GM18907 (cell line): ENCODE measurements around the gene ACTN4.

Experiments used
- ATAC-seq: cut with Tn5 transposase; IDR thresholded peaks from one replicate; pipeline ENCODE4 v1.9.1; 2021; ENCODE audit warnings: mild to moderate bottlenecking, moderate library complexity; ENCODE audit not compliant: unreplicated experiment

Gene ACTN4

GRCh38 chr19:38693380-38694223 lies 46.2 kb downstream of the ACTN4 start:
- peak; percentile 46 for ATAC-seq

DNA sequence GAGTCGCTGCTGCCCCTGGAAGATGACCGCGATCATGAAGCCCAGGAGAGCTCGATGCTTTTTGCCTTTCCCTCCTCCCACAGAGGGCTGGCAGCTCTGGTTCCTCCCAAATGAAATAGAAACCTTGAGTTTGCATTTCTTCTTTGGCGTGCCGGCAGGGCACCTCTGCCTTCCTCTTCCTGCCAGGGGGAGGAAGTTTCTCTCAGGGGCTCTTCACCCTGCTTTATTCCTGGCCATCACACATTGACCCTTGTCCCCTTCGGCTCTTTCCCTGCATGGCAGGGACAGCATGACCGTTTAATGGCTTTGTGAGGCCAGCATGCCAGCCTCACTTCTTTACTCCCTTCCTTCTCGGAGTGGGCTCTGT lies 47.9 kb downstream of the ACTN4 start:
- no peak for ATAC-seq

- ATAC-seq = no peak
Measured at GRCh38 chr19:38695832-38696728, 48.6 kb downstream of the ACTN4 start.

- ATAC-seq = no peak
Measured at GRCh38 chr19:38696729-38697055, 49.2 kb downstream of the ACTN4 start.

- no peak for ATAC-seq
Measured at GRCh38 chr19:38697197-38697596, 49.7 kb downstream of the ACTN4 start.

- ATAC-seq = no peak
Measured at GRCh38 chr19:38697641-38698071, 50.2 kb downstream of the ACTN4 start.

GRCh38 chr19:38698225-38699026 lies 51.0 kb downstream of the ACTN4 start:
- ATAC-seq = no peak

- no peak for ATAC-seq
Measured at GRCh38 chr19:38699027-38699346, 51.5 kb downstream of the ACTN4 start.

GRCh38 chr19:38699647-38700349 lies 52.3 kb downstream of the ACTN4 start:
- ATAC-seq = no peak

DNA sequence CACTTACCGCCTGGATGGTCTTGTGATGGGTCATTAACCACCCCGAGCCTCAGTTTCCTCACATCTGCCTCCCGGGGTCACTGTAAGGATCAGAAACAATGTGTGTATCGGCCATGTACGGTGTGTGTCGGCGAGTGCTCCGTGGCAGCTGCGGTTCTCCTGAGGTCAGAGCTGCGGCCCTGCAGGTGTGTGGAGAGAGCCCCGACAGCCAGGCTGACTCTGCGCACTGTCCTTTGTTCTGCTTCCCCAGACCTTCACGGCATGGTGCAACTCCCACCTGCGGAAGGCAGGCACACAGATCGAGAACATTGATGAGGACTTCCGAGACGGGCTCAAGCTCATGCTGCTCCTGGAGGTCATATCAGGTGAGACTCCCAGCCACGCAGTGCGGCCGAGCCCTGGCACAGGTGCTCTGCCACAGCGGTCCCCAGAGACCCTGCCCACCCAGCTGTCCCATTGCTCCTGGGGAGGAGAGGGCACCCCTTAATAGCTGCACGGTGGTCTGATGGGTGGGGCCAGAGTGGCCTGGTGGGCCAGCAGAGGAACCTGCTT lies 53.0 kb downstream of the ACTN4 start:
- no peak for ATAC-seq

GRCh38 chr19:38700902-38701454 lies 53.5 kb downstream of the ACTN4 start:
- ATAC-seq = no peak

- ATAC-seq = no peak
Measured at GRCh38 chr19:38701455-38702063, 54.1 kb downstream of the ACTN4 start.

DNA sequence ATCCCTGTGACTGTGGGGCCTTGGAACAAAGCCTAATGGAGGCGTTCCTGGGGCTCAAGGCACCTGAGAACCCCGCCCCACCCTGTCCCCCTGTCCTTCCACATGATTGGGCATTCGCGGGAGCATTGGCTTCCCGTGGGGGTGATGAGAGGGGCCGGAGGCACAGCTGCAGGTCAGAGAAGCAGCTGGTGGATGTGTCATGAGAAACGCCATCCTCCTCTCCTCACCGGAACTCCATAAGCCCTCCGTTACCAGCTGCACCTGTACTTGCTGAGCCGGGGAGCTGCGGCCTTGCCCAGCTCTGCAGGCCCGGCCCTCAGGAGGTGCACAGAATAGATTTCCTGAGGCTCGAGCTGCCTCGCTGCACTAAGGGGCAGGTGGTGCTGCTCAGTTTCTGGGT lies 54.8 kb downstream of the ACTN4 start:
- ATAC-seq = no peak

GRCh38 chr19:38703509-38703908 lies 56.1 kb downstream of the ACTN4 start:
- no peak for ATAC-seq

DNA sequence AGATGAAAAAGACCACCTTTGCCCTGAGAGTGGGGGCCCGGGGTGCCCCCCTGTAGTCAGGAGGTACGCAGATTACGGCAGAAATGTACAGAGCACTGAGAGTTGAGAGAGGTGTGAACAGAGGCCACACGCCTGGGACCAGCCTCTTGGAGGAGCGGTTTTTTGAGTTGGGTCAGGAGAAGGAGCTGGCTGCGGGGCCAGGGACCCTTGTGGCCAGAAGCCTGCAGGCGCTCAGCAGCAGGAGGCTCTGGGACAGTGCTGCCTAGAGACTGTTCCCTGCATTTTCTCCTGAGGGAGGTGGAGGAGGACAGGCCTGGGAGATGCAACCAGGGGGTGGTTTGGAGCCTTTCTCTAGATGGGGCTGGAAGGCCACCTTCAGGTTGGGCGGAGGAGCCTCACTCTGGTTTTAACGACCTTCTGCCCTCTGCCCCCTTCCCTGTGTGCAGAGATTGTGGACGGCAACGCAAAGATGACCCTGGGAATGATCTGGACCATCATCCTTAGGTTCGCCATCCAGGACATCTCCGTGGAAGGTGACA lies 57.1 kb downstream of the ACTN4 start:
- ATAC-seq = no peak

DNA sequence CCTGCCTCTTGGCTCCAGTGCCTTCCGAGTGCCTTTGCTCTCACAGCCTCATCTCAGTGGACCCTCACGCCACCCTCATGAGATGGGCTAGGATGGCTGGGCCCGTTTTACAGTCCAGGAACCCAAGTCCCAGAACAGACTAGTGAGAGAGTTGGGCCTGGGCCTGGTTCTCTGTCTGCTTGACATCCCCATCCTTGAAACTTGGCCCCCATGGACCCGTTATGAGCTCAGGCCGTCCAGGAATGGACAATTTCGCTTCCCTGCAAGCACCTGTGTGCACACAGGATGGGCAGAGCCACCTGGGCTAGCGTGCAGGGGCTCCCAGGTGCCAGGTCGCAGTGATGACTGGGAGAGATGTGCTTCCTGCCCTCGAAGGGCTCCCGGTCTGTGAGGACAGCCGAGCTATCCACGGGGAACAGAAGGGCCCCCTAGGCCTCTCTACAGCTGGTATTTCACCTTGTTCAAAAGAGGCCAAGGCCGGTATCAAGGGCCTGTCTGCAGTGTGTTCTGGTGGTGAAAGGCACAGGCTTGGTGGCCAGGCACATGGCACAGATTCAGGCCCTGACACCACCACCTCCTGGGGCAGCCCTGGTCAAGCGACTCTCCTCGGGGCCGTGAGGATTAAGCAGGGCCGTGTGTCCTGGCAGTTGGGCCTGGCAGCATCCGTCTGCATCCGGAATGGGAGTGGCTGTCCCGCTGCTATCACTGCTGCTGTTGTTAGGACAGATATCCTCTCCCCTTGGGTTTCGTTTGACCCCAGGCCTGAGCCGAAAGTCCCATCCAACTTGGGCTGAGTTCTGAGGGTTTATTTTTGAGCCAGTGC lies 58.0 kb downstream of the ACTN4 start:
- no peak for ATAC-seq

DNA sequence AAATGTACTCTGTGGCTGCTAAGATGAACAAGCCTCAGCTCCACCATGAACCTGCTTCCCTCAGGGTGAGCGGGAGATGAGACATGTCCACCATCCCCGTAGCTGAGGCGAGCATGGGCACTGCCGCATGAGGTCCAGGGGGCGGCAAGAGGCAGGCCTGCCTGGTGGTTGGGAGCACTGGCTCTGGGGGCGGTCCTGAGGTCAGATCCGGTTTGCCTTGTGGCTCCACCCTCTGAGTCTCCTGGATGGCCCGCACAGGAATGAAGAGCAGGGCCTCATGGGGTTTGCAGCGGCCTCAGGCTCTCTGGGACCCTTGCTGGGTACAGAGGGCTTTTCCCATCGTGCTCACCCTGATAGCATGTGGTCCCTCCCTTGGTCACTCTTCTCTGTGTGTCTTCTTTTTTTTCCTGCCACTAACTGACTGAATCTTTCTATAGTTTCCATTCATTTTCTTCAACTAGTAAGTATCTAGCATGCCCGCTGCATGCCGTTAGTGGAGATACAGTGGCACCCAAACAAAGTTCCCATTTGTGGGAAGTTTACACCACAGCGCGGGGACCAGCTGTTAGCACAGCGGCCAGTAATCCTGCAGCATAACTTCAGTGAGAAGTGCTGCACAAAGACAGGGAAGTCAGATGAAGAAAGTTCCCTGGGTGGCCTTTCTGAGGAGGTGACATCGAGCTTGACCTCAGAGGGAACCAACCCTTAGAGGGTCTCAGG lies 59.5 kb downstream of the ACTN4 start:
- no peak for ATAC-seq

DNA sequence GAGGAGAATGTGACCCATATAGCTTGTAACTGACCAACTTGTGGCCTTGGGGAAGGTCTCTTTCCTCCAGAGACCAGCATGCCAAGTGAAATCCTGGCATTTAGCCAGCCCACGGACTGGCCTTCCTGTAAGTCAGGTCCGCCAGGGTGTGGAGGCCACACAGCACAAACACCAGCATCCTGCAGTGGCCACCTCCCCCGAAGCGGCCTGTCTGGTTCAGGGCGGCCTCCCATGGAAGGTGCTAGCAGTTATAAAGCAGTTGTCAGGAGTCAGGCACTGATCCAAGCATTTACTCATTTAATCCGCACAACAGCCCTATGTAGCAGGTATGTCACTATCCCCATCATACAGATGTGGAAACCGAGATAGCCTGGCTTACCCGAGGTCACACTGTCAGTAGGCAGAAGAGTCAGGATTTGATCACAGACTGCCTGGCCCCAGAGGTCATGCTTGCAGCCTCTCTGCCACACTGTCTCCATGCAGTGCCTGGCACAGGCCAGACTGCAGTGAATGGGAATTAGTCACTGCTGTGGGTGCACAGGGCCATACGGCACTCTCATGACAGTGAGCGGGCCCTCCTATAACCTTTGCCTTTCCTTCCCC lies 60.2 kb downstream of the ACTN4 start:
- no peak for ATAC-seq
